Skeletal muscle satellite cell (primary cell): ENCODE results near the gene SNUPN.
A peak's percentile ranks its signal among the peaks of the same experiment; 100 is the strongest.

Experiments used
- H3K27me3 ChIP-seq: 2 replicates; pipeline ENCODE4 v1.7.0; 2013; ENCODE audit warnings: low read length; ENCODE audit not compliant: control insufficient read depth, insufficient read depth
- H3K36me3 ChIP-seq: 2 replicates; pipeline ENCODE4 v1.7.0; 2013; ENCODE audit warnings: mild to moderate bottlenecking, control low read depth, low read length; ENCODE audit not compliant: insufficient read depth
- H3K4me1 ChIP-seq: 2 replicates; pipeline ENCODE4 v1.7.0; 2013; ENCODE audit warnings: low read length; ENCODE audit not compliant: control insufficient read depth, insufficient read depth
- H3K4me2 ChIP-seq: 2 replicates; pipeline ENCODE4 v1.7.0; 2013; ENCODE audit warnings: mild to moderate bottlenecking, low read length
- H3K4me3 ChIP-seq: 2 replicates; pipeline ENCODE4 v1.7.0; 2013; ENCODE audit warnings: low read length
- H3K9ac ChIP-seq: 2 replicates; pipeline ENCODE4 v1.7.0; 2013; ENCODE audit warnings: mild to moderate bottlenecking, low read depth, low read length, moderate library complexity
- H3K9me3 ChIP-seq: replicated peaks from 2 replicates; pipeline ENCODE4 v1.7.0; 2013; ENCODE audit warnings: mild to moderate bottlenecking, control low read depth, low read length

SNUPN gene

GRCh38 chr15:75651810-75652543, 26.5 kb upstream of the SNUPN start:
- Histone ChIP-seq H3K4me3 (peak overlapping the region; percentile 90), H3K27me3 (no peaks in the 10 kb centered on the region), H3K4me1 (peaks cover 60% of the 10 kb centered on the region), H3K36me3 (peaks cover 25% of the 10 kb centered on the region), H3K4me2 (peak overlapping the region; percentile 93), H3K9me3 (no peaks in the 10 kb centered on the region), H3K9ac (peak overlapping the region; percentile 20)

- peak overlapping the region; percentile 20 for H3K9ac ChIP-seq
- no peaks in the 10 kb centered on the region for H3K27me3 ChIP-seq
- H3K4me1 ChIP-seq: peaks cover 68% of the 10 kb centered on the region
- H3K9me3 ChIP-seq: no peaks in the 10 kb centered on the region
- peak overlapping the region; percentile 90 for H3K4me3 ChIP-seq
- peak overlapping the region; percentile 93 for H3K4me2 ChIP-seq
- peaks cover 21% of the 10 kb centered on the region for H3K36me3 ChIP-seq
Observed at GRCh38 chr15:75650908-75651809, 25.6 kb upstream of the SNUPN start.

GRCh38 chr15:75649848-75650247, 24.3 kb upstream of the SNUPN start:
- H3K4me2 ChIP-seq: peak overlapping the region; percentile 93
- H3K27me3 ChIP-seq: no peaks in the 10 kb centered on the region
- peaks cover 68% of the 10 kb centered on the region for H3K4me1 ChIP-seq
- peaks cover 19% of the 10 kb centered on the region for H3K36me3 ChIP-seq
- peak overlapping the region; percentile 90 for H3K4me3 ChIP-seq
- peak overlapping the region; percentile 92 for H3K9ac ChIP-seq
- no peaks in the 10 kb centered on the region for H3K9me3 ChIP-seq

DNA sequence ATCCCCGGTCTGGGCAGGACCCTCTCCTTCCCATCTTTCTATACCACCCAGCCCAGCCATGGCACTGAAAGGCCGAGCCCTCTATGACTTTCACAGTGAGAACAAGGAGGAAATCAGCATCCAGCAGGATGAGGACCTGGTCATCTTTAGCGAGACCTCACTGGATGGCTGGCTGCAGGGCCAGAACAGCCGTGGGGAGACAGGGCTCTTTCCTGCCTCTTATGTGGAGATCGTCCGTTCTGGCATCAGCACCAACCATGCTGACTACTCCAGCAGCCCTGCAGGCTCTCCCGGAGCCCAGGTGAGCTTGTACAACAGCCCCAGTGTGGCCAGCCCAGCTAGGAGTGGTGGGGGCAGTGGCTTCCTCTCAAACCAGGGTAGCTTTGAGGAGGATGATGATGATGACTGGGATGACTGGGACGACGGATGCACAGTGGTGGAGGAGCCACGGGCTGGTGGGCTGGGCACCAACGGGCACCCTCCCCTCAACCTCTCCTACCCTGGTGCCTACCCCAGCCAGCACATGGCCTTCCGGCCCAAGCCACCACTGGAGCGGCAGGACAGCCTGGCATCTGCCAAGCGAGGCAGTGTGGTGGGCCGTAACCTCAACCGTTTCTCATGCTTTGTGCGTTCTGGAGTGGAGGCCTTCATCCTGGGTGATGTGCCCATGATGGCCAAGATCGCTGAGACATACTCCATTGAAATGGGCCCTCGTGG, 23.7 kb upstream of the SNUPN start:
- H3K27me3 ChIP-seq: no peaks in the 10 kb centered on the region
- peaks cover 15% of the 10 kb centered on the region for H3K36me3 ChIP-seq
- peak overlapping the region; percentile 93 for H3K4me2 ChIP-seq
- no peaks in the 10 kb centered on the region for H3K9me3 ChIP-seq
- H3K4me1 ChIP-seq: peaks cover 64% of the 10 kb centered on the region
- peak overlapping the region; percentile 92 for H3K9ac ChIP-seq
- H3K4me3 ChIP-seq: peak overlapping the region; percentile 90

GRCh38 chr15:75648156-75649000, 22.9 kb upstream of the SNUPN start:
- Histone ChIP-seq H3K27me3 (no peaks in the 10 kb centered on the region), H3K4me3 (peak overlapping the region; percentile 90), H3K4me1 (peaks cover 61% of the 10 kb centered on the region)

DNA sequence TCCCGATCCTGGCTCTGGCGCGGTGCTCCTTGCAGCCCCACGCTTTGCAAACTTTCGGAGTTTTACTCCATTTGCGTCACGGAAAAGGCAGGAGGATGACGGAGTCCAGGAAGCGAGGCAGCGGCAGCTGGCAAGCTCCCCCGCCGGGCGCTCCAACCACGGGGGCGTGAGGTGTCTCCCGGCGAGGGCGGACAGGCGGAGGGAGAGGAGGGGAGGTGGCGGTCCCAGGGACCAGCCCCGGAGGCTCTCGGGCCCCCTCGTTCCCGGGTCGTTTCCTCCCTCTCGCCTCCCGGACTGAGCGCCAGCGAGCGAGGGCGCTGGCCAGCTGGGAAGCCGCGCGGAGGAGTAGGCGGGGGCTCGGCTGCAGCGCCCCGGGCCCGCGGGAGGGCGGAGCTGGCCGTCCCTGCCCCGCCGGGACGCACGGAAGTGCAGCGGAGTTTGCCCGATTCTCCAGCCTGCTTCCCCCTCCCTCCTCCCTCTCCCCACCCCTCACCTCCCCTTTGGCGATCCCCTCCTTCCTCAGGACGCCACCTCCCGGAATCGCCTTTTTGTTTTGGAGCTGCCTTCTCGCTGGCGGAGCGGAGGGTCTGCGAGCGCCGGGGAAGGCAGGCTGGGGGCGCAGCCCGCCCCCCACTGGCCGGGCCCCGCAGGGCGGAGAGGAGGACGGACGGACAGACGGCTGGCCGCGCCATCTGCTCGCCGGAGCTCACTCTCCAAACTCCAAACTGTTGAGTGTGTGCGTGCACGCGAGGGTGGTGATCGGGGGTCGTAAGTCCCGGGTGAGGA, 22.0 kb upstream of the SNUPN start, which contains the start of gene SNX33:
Gene SNX33, plus strand, starts transcription at position 543 of the 786 bp plus-strand sequence. CDS start 1,191 bp downstream, outside the sequence.
- peak within 1 kb of the TSS; percentile 92 for H3K9ac ChIP-seq
- H3K4me2 ChIP-seq: peak within 1 kb of the TSS; percentile 93
- peaks cover 53% of the 10 kb centered on the region for H3K4me1 ChIP-seq
- peak within 1 kb of the TSS; percentile 90 for H3K4me3 ChIP-seq
- no peaks in the 10 kb centered on the region for H3K9me3 ChIP-seq
- H3K27me3 ChIP-seq: no peaks in the 10 kb centered on the region
- peaks cover 12% of the 10 kb centered on the region for H3K36me3 ChIP-seq

More at GRCh38 chr15:75648156-75649000, 22.9 kb upstream of the SNUPN start:
- H3K4me2 ChIP-seq: peak overlapping the region; percentile 93
- H3K36me3 ChIP-seq: peaks cover 12% of the 10 kb centered on the region
- no peaks in the 10 kb centered on the region for H3K9me3 ChIP-seq
- peak overlapping the region; percentile 92 for H3K9ac ChIP-seq

DNA sequence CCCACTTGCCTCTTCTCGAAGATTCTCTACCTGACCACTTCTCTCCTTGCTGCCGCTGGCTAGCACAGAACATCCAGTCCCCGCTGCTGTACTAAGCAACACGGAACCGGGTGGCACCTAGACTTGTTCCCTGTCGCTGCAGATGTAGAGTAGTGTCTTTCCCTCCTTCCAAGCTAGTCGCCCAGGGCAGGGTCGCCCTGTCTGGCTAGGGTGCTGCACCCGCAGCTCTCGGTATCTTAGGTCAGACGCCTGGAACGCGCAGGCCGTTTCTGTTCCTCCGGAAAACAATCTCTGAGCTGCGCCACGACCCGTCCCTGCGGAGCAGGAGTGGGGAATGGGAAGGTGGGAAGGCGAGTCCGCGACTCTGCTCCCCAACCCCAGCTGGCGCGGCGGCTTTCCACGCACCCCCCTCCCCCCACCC, 21.4 kb upstream of the SNUPN start:
- peaks cover 47% of the 10 kb centered on the region for H3K4me1 ChIP-seq

GRCh38 chr15:75646112-75646943, 20.8 kb upstream of the SNUPN start:
- H3K27me3 ChIP-seq: no peaks in the 10 kb centered on the region
- peaks cover 41% of the 10 kb centered on the region for H3K4me1 ChIP-seq
- peak overlapping the region; percentile 93 for H3K4me2 ChIP-seq
- H3K9me3 ChIP-seq: no peaks in the 10 kb centered on the region
- peaks cover 12% of the 10 kb centered on the region for H3K36me3 ChIP-seq
- peak overlapping the region; percentile 92 for H3K9ac ChIP-seq
- H3K4me3 ChIP-seq: peak overlapping the region; percentile 90

More for the DNA sequence above, 21.4 kb upstream of the SNUPN start:
- H3K9me3 ChIP-seq: no peaks in the 10 kb centered on the region
- H3K4me2 ChIP-seq: peak overlapping the region; percentile 93
- H3K27me3 ChIP-seq: no peaks in the 10 kb centered on the region
- peak overlapping the region; percentile 90 for H3K4me3 ChIP-seq
- peak overlapping the region; percentile 92 for H3K9ac ChIP-seq
- H3K36me3 ChIP-seq: peaks cover 12% of the 10 kb centered on the region

DNA sequence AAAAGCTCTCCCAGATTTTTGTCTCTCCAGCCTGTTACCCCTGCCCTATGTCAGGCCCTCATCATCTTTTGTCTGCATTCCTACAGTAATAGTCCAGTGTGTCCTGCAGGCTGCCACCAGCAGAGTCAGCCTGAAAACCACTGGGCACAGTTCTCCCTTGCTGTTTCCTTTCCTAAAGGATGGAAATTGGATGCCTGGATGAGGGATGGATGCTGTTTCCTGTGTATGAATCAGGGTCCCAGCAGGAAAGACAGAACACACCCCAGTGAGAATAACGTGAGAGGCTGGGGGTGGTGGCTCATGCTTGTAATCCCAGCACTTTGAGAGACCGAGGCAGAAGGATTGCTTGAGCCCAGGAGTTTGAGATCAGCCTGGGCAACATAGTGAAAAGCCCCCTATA, 18.9 kb upstream of the SNUPN start:
- H3K27me3 ChIP-seq: no peaks in the 10 kb centered on the region
- H3K9me3 ChIP-seq: no peaks in the 10 kb centered on the region
- H3K4me2 ChIP-seq: no peak overlapping the region
- no peak overlapping the region for H3K4me3 ChIP-seq
- H3K4me1 ChIP-seq: peaks cover 26% of the 10 kb centered on the region
- peaks cover 2% of the 10 kb centered on the region for H3K36me3 ChIP-seq
- no peak overlapping the region for H3K9ac ChIP-seq
